Activated naive CD4-positive, alpha-beta T cell (primary cell): Measurements from ENCODE around the gene TRIM33.

Experiments
- DNase-seq, 4 experiments: peaks; one replicate each; lab custom pipeline; 2025; lab: John Stamatoyannopoulos, UW

The TRIM33 gene

DNA sequence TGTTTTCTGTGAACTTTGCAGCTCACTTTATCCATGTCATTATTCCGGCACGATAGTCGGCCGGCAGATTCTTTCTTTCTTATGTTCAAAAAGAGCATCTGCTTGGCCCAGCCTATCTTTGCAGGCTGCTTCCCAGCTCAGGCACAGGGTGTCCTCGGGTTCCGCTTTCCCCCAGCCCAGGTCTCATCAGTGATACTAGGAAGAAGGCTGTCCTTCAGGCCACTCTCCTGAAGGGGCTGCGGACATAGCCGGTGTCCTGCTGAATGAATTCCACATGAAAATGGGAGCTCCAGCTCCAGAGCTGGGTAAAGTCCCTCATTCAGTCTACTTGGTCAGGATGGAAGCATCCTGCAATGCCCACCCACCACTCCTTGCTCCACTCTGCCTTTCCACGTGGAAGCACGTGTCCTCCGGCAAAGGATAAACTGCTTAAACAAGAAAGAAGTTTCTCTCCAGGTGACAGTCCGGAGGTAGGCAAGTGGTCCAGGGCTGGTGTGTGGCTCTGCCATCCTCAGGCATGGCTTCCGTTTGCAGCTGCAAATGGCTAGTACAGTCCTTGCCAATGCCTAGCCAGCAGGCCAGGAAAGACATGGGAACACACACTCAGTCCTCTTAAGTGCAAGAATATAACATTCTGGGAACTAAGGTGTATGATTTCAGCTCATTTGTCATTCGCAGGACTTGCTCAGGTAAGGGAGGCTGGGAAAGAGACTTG, 161.0 kb downstream of the TRIM33 start:
- DNase-seq = no peak

GRCh38 chr1:114347431-114348209, 163.4 kb downstream of the TRIM33 start:
- DNase-seq = no peak

GRCh38 chr1:114346480-114347029, 164.4 kb downstream of the TRIM33 start:
- peak; percentile 95 to 98 (median 96) for DNase-seq

DNA sequence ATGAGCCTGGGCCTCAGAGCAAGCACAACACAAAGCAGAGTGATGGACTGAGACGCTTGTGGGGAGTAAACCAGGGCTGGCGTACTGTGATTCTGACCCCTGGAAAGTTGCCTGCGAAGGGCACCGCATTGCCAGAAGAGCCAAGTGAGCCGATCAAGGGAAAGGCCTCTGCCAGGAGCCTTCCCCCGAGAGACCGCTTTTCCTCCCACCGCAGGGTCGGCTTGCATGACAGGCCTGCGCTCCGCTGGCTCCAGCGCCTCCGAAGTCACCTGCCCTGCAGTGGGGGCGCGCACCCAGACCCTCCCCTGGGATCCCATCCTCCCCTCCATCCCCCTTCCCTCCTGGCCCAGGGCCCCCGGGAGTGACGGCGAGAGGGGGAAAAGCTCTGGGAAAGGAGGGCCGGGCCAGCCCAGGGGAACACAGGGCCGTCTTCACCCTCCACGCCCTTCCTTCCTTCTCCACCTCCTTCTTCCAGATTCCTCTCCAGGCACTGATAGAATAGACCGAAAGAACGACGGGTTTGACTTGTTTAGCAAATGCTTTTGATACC, 165.0 kb downstream of the TRIM33 start:
- DNase-seq = no peak

DNA sequence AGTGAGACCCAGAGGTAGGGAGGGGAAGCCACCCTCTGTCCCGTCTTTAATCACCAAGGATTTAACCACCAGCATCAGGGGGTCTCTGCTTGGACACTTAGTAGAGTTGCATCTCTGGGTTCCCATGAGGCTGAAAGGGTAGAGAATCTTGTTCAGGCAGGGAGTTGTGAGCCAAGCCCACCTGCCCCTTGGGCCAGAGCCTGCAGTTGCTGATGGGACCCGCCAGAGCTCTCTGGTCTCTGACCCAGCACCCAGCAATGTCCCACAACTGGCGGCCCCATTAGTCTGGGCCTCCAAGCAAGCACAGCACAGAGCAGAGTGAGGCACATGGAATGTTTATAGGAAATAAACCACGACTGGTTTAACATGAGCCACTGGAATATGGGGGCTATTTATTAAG, 166.3 kb downstream of the TRIM33 start:
- no peak for DNase-seq
